GM18507 (cell line): Measurements from ENCODE around the gene YTHDF1.

Experiments
- DNase-seq: peaks from one replicate; pipeline ENCODE4 v3.0.0; 2011; ENCODE audit warnings: low read depth; ENCODE audit not compliant: insufficient read length; ENCODE audit errors: extremely low spot score
- FAIRE-seq: peaks from 2 replicates; lab custom pipeline; 2011; peaks lifted over from hg19 to GRCh38; lab: Jason Lieb, UNC

The YTHDF1 gene

DNA sequence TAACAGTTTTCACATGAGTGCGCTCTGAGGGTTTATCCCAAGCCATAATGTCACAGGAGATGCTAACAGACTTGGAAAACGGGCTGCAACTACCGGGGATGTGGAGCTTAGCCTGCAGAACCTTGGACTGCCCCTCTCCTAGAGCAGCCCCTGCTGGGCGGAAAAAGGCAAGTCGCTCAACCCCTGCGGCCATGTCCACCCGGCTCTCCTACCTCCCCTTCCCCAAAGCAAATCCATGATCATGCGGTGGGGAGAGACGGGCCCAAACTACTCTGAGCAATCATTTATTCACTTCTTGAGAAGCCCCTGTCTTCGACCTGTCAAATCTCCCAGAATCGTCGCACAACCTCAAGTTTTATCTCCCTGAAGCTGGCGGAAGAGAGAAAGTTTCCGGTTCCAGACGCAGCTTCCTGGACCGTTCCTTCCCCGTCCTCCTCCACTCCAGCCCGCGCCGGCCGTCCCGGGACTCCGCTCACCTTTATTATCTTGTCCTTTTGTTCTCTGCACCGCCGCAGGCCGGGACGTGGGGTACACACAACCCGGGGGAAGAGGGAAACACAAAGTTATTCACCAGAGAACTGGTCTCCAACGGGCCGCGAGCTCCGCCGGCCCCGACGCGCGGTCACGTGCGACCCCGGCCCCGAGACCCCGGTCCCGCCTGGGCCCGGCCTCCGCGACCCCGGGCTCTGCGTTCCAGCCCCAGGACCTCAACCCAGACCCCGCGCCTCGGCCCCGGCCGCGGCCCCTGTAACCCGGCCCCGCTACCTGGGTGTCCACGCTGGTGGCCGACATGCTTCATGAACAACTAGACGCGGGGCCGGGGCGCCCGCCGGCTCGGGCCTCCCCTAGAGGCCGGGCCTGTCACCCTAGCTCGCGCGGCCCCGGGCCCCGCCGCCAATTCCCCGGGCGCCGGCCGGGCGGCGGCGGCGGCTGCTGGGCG, 560 bp downstream of the YTHDF1 start:
- DNase-seq (no peak), FAIRE-seq (peak; percentile 42)

DNA sequence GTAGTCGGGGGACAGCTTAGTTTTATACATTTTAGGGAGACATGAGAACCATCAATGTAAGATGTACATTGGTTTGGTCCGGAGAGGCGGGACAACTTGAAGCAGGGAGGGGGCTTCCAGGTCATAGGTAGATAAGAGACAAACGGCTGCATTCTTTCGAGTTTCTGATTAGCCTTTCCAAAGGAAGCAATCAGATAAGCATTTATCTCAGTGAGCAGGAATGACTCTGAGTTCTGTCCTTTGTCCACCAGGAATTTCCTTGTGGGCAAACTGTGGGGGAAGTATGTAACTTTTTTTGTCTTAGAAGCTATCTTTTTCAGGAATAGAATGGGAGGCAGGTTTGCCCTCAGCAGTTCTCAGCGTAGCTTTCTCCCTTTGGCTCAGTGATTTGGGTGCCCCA, 1.4 kb downstream of the YTHDF1 start:
- DNase-seq = no peak
- FAIRE-seq = no peak

DNA sequence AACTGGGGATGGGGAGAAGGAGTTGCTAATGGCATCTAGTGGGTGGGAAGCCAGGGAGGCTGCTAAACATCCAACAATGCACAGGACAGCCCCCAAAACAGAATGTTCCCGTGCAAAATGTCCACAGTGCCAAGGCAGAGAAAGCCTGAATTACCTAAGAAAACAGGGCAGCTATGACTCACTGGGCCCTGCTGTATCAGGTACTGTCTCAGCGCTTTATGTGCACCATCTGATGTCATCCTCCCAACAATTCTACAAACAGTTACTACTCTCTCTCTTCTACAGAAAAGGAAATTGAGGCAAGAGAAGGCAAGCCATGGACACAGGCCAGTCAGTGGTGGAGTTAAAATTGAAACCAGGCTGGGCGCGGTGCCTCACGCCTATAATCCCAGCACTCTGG, 3.1 kb downstream of the YTHDF1 start:
- DNase-seq (no peak), FAIRE-seq (no peak)

DNA sequence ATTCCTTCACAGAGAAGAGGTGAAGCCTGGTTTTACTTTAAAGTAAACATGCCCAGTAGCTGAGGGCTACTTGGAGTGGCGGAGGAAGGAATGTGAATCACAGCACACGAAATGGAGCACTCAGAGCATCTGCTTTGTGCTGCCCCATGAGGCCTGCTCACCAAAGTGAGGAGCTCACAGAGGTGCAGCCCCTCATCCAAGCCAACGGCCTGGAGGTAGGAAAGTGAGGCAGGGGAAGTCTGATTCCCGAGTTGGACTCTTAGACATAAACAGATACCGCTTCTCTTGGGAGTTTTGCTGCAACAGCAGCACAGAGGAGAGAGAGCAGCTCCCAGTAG, 3.6 kb downstream of the YTHDF1 start:
- no peak for FAIRE-seq
- DNase-seq = no peak

DNA sequence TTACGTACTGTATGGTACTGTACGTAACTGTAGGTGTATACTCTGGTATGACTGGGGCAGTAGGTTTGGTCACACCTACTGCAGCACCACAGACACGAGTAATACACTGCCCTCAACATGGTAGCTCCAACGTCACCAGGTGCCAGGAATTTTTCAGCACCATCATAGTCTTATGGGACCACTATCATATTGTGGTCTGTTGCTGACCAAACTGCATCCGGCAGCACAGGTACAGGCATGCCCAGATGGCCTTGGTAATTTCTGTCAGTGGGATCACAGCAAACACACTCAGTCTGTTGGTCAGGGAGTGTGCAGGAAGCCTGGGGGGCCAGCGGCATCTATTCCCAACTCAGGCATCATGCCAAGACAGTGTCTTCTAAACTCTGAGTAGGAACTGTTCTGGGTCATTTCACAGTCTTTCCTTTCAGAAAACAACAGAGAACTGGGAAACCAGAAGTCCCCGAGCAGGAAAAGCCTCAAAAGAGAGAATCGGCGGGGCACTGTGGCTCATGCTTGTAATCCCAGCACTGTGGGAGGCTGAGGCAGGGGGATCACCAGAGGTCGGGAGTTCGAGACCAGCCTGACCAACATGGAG, 5.8 kb downstream of the YTHDF1 start:
- FAIRE-seq = no peak

DNA sequence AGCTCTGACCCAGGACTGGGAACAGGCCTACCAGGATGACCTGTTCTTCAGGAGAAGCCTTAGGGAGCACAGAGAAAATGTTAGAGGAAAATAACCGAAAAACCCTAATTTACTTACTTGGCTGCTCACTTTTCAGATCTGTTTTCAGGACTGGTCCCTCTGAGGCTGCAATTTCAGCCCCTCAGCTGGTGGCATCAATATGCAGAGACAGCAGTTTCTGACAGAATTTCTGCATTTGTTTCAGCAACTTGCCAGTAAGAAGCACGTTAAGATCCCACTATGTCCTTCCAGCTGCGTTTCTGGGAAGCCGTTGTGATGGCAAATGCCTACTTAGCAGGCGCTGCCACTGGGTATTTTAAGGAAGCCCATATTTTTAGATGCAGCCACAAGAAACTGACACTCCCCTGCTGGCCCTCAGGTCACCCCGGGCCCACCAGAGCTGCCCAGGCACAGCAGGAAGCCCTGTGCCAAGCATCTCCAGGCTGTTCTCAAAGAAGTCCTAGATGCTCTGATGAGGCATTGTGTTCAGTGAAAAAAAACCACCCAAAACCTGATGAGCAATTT, 7.5 kb downstream of the YTHDF1 start:
- DNase-seq (no peak), FAIRE-seq (no peak)

More for the DNA sequence above, 5.8 kb downstream of the YTHDF1 start:
- no peak for DNase-seq

DNA sequence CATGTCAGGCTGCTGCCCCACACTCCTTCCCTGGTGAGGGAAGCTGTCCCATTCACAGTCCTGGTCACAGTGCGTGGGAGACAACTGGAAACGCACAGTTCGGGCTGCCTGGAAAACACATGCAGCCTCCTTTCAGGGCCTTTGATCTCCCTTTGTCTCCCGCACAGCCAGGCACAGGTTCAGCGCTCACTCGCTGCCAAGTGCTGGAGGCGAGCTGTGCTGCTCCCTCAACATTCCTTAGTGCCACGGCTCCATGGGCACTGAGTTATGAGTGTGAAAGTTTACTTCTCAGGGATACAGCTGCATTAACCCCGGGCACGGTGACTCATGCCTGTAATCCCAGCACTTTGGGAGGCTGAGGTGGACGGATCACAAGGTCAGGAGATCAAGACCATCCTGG, 9.1 kb downstream of the YTHDF1 start:
- DNase-seq (no peak), FAIRE-seq (no peak)

DNA sequence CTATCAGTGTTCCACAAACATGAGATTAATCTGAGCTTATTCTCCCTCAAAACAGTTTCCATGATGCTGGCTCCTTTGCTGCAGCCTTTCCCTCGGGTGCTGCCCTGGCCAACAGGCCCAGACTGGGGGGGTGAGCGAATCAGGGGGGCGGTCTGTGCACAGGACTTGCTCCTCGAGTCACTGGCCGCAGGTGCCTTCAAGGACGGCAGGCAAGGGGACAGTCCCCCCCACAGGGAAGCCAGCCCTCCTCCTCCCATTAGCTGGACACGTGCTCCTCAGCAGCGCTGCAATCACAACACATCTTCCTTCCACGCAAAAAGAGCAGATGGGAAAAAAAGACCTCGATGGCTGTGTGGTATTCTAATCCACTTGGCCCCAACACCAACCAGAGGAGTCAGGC, 10.0 kb downstream of the YTHDF1 start:
- DNase-seq (no peak), FAIRE-seq (no peak)

DNA sequence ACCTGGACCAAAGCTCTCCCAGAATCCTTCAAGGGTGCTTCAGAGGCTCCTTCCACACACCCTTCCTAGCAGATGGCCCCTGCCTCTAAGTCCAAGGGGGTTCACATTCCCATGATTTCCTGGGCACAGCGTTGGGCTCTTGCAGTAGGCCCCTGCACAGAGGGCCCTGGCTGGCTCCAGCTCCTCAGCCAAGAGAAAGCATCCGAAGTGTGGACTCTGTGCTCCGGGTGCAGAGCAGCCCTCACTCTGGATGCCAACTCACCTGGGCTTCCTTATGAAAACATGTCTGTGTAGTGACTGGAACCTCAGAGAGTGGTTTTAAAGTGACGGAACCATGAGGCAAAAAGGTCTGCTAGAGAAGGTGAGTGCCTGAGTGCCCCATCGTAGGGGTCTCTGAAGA, 11.6 kb downstream of the YTHDF1 start:
- FAIRE-seq (no peak), DNase-seq (no peak)

DNA sequence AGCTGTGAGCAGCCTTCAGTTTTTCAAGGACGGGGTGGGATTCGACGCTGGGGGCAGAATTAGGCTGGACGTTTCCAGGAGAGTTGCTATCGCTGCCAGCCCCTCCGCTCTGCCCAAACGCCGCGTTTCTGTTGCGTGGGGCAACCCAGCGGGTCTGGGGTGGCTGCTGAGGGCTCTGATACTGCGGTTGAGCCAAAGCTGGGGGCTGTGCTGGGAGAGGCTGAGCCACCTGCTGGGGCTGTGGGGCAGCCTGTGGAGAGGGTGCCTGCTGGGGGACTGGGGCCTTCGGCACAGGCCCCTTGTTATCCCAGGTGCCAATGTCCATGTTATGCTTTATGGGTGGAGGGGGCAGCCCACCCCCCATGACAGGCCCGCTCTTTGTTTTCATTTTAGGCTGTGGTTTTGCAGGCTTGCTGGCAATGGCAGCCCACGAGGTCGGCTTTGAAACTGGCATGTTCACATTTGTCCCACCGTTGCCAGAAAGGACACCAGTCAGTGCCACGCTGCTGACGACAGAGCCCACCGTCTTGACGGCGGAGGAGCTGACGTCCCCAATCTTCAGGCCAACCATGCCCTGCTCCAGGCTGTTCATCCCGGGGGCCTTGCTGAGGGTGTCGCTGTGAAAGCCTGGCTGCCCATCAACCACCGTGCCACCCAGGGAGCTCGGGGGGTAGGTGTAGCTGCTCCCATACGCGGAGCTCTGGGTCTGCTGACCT, 13.0 kb downstream of the YTHDF1 start:
- no peak for FAIRE-seq
- DNase-seq = no peak

DNA sequence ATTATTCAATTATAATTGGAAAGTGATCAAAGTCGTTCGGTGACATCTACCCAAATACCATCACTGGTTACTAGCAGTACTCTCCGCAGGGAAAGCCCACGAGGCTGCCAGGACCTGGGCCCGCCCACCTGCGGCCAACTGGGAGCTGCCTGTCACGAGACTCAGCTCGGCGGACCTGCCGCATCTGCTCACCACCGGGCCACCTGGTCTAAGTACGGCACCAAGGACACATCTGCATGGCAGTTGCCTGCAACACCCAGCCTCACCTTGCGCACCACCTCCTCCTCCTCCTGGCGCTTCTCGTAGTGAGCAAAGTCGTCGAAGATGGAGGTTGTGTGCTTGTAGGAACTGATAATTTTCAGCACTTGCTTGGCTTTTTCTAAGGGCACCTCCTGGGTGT, 13.9 kb downstream of the YTHDF1 start:
- FAIRE-seq (no peak), DNase-seq (no peak)

DNA sequence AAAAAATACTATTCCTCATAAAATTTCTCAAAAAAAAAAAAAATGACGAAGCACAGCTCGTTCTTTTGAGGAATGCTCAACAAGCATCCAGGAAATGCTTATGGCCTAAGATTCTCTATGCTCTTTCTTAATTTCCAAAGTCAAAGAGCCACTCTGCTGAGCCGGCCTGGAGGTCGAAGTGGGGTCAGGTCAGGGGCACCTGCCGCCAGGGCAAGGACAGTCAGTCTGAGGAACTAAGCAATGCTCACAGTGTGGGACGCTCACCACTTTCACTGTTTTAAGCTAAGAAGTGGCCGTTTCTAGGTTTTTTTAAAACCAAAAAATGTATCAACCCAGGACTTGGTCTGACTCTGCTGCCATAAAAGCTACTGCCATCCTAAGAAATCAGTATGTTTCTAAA, 17.3 kb downstream of the YTHDF1 start:
- FAIRE-seq (no peak), DNase-seq (no peak)

DNA sequence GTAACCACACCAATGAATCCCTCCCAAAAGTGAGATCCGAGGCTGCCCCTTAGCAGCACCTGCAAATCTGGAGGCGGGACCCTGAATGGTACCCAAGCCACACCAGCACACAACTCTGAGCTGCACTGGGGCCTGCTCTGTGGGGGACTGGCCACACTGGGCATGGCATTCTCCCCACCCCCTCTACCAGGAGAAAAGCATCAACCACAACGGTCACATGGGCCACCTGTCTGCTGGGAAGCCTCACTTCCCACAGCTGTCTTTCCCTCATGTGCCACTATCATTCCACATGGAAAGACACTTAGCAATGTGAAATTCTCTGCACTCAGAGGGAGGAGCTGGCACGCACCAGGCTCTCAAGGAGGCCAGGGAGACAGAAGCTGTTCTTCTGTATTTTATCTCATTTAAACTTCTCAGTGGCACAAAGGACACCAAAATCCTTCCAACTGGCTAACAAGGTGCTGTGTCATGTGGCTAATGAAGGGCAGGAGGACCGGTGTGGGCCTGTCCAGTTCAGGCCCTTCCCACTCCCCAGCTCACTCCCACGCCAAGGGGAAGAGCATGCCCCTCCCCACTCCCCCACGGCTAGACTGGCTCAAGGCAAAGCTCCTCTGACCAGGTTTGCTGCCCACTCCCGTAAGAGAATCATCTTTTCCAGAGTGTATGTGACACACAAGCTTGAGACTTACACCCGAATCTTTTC, 19.0 kb downstream of the YTHDF1 start:
- FAIRE-seq = no peak

DNA sequence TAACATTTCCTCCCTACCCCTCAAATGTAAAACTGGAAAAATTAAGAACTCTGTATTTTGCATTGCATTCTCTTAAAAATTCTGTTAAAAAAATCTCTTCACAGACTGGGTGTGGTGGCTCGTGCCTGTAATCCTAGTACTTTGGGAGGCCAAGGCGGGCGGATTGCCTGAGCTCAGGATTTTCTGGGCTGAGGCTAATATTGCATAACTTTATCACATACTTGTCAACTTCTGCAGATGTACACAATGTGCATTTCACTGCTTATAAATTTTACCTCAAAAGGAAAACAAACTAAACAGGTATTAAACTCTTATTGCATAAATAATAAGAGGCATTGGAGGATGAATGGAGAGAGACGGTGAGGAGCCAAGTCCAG, 21.1 kb downstream of the YTHDF1 start:
- DNase-seq (no peak), FAIRE-seq (no peak)

More for the DNA sequence above, 19.0 kb downstream of the YTHDF1 start:
- DNase-seq = no peak

DNA sequence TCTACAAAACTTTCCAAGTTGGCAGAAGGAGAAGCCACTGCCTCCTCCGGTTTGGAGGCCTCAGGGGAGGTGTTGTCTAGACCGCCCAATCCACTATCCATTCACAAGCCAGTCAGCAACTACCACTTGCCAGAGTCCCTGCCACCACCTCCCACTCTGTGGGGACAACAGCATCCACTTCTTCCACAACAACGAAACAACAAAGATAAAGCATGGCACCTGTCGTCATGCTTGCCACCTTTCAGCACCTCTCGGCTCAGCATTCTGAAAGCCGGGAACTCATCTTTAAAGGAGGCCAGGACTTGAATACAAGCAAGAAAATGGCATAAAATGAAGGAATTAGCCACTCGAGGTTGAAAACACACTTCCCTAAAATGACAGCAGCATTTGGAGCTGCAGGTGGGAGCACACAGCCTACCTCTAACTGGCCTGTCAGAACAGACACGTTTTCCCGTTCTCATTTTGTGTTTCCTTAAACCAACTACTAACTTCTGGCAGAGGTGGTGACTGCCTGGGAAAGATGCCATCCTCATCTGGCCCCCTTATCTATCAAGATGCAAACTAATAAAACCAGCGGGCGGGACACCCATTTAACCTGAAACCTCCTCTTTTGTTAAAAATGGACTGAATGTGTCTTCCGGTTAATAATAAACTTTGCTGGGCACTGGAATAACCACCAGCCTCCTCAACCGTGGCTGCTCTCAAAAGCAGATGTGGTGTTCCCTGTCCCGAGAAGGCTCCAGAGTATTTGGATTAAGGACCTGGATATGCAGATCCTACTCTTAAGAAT, 21.7 kb downstream of the YTHDF1 start:
- FAIRE-seq = no peak
- no peak for DNase-seq

DNA sequence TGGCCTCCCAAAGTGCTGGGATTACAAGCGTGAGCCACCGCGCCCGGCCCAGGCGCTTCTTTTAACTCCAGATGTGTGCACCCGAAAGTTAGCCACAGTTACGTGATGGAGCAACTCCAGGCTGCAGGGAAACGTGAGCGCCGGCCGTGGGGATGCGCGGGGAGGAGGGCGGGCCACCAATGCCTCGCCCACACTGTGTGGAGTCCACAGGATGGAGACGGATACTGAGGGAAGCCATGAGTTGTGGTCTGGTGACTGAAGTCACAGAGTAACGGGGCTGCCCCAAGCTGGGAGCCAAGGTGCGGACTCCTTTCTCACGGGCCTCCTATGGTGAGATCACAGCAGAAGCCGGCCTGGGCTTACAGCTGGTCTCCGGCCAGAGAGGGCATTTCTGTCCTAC, 23.2 kb downstream of the YTHDF1 start:
- FAIRE-seq (no peak), DNase-seq (no peak)

DNA sequence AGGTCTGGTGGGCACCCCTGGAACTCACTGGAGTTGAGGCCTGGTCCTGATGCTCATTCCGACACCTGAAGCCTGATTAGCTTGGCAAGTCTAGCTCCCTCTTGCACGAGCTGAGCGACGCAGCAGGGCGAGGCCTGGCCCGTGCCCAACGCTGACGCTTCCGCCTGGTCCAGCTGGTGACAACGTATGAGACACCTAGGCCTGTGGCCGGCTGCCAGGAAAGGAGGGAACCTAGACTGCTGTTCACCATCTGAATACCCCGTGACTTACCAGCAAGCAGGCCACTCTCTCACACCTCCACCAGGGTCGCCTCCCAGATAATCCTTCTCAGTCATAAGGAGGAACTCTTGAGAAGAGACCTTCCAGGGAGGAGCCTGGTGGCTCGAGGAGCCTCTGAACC, 24.5 kb downstream of the YTHDF1 start:
- DNase-seq = no peak
- no peak for FAIRE-seq

DNA sequence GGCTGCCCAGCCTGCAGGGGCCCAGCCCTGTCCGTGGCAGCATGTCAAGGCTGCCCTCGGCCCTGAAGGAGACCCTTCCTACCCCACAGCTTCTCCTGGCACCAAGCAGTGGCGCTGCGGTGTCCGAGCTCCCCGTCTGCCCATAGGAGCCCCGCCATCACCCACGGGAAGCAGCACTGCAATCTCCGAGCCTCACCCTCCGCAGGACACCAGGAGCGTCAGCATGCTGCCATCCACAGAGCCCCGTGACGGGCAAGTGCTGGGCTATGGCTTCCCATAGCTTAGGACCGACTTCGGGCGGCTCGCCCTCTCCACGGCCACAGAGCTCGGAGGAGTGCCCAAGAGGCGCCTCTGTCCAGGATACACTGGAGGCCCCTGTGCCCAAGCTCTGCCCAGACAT, 25.1 kb downstream of the YTHDF1 start:
- FAIRE-seq (no peak), DNase-seq (no peak)
